Measurements from ENCODE around the gene DCAF5.

Gene DCAF5

GRCh38 chr14:69005432-69006148 is 147.3 kb downstream of the DCAF5 start:
- no peak for DNase-seq (ENCODE audit: low spot score)

- DNase-seq (ENCODE audit: low spot score): no peak
Measured at GRCh38 chr14:69004731-69005431, 148.0 kb downstream of the DCAF5 start.

GRCh38 chr14:69003626-69004025 is 149.3 kb downstream of the DCAF5 start:
- DNase-seq (ENCODE audit: low spot score): no peak

GRCh38 chr14:69002069-69002468 is 150.8 kb downstream of the DCAF5 start:
- no peak for DNase-seq (ENCODE audit: low spot score)

GRCh38 chr14:69001375-69001774 is 151.5 kb downstream of the DCAF5 start:
- no peak for DNase-seq (ENCODE audit: low spot score)
